Stimulated activated memory B cell treated with anti-CD40 and anti-IgM and Interleukin-4, amounts not matched to agents 10 μg/mL and 1 μg/mL and 100 μg/mL, for 72 hours (primary cell): ENCODE results near the gene GRK5.

ENCODE experiments used
- ATAC-seq: fragments of 150-1000 bp; cut with Tn5 transposase; 2 replicates; pipeline ENCODE4 v1.10.0; 2021
- H3K27ac Mint-ChIP-seq: one replicate; pipeline ENCODE4 v1.8.0; 2022; ENCODE audit warnings: mild to moderate bottlenecking, mixed read lengths
- H3K27me3 Mint-ChIP-seq: one replicate; pipeline ENCODE4 v1.8.0; 2022; ENCODE audit warnings: mixed read lengths
- H3K36me3 Mint-ChIP-seq: one replicate; pipeline ENCODE4 v1.8.0; 2022; ENCODE audit warnings: mixed read lengths
- H3K4me1 Mint-ChIP-seq: one replicate; pipeline ENCODE4 v1.8.0; 2022; ENCODE audit warnings: mixed read lengths
- H3K4me3 Mint-ChIP-seq: one replicate; pipeline ENCODE4 v1.8.0; 2022; ENCODE audit warnings: mild to moderate bottlenecking, moderate library complexity, mixed read lengths
- H3K9me3 Mint-ChIP-seq: one replicate; pipeline ENCODE4 v1.8.0; 2022; ENCODE audit warnings: mixed read lengths

Gene GRK5

DNA sequence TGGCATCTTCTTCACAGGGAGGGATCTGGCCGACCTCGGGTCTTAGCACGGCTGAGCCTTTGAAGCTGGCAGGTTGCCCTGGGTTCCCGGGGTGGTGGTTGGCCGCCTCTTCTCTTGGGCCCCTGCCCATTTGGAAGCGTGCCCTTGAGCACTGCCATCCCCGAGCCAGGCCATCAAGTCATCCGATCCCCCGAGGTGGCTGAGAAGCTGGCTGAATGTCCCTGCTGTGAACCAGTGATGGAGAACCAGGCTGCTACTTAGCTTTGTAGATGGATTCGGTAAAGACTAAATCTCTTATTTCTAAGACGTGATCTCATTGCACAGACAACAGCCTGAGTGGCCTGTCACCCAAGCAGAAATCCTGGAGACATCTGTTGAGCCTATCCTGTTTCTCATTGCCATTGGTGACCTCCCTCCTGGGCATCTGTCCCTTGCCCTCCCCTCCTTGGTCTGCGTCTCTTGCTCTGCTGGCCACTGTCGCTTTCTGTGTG lies 74.3 kb downstream of the GRK5 start:
- Mint-ChIP-seq H3K4me3 (no peak overlapping the region), H3K27ac (peak overlapping the region; percentile 63), H3K27me3 (no peaks in the 10 kb centered on the region), H3K9me3 (no peaks in the 10 kb centered on the region), H3K36me3 (peaks cover 8% of the 10 kb centered on the region), H3K4me1 (peaks cover 80% of the 10 kb centered on the region)
- no peak for ATAC-seq

DNA sequence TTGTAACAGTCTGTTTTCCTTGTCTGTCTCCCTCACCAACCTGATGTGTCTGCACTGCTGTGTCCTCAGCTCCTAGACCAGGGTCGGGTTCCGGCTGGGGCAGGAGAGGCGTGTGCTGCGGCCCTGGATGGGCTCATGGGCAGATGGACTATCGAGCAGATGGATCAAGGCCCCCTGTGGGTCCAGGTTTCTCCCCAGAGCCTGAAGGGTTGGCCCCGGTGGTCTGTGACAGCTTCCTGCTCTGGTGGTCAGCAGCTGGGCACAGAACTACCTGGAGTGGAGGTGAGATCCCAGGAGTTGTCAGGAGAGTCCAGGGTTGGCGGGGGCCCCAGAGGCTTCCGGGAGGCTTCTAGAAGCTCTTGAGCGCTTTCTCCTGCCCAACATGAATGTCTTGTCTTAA lies 75.1 kb downstream of the GRK5 start:
- no peak for ATAC-seq
- Mint-ChIP-seq H3K4me3 (no peak overlapping the region), H3K4me1 (peaks cover 88% of the 10 kb centered on the region), H3K36me3 (peaks cover 5% of the 10 kb centered on the region), H3K9me3 (no peaks in the 10 kb centered on the region), H3K27me3 (no peaks in the 10 kb centered on the region), H3K27ac (peak overlapping the region; percentile 63)

DNA sequence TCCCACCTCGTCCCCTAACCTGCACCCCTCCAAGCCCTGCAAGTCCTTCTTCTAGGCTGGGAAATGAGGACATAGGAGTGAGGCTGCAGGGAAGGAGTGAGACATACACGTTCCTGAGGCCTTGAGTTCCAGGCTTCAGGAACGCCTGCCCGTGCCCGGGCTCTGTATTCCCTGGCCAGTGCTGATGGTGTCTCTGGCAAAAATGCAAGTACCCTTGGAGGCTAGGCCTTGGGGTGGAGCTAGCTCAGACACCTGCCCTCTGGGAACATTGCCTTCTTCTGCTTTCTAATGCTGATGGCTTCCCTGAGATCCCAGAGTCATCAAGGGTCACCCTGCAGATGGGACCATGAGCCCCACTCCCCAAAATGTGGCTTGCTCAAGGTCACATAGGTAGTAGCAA lies 76.0 kb downstream of the GRK5 start:
- no peaks in the 10 kb centered on the region for H3K9me3 Mint-ChIP-seq
- peak overlapping the region; percentile 80 for H3K27ac Mint-ChIP-seq
- ATAC-seq: no peak
- no peaks in the 10 kb centered on the region for H3K27me3 Mint-ChIP-seq
- H3K36me3 Mint-ChIP-seq: no peaks in the 10 kb centered on the region
- H3K4me1 Mint-ChIP-seq: peaks cover 94% of the 10 kb centered on the region
- H3K4me3 Mint-ChIP-seq: no peak overlapping the region

DNA sequence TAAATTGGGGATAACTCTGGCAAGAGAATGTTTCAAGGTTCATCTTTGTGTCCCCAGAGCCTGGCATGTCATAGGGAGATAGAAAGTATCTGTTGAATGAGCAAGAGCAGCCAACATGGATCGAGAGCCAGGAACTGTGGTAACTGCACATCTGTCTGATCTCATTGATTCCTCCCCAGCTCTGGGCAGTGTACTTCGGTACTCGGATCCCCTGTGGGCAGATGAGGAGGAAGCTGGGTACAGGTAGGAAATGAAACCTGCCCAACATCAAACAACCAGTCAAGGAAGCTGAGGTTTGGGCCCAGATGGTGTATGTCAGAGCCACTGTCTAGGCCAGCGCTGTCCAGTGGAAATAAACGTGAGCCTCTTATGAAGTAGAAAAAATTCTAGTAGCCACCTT lies 76.4 kb downstream of the GRK5 start:
- Mint-ChIP-seq H3K4me1 (peaks cover 93% of the 10 kb centered on the region), H3K4me3 (no peak overlapping the region), H3K9me3 (no peaks in the 10 kb centered on the region), H3K36me3 (no peaks in the 10 kb centered on the region), H3K27me3 (no peaks in the 10 kb centered on the region), H3K27ac (peak overlapping the region; percentile 80)
- ATAC-seq: peak; percentile 94

DNA sequence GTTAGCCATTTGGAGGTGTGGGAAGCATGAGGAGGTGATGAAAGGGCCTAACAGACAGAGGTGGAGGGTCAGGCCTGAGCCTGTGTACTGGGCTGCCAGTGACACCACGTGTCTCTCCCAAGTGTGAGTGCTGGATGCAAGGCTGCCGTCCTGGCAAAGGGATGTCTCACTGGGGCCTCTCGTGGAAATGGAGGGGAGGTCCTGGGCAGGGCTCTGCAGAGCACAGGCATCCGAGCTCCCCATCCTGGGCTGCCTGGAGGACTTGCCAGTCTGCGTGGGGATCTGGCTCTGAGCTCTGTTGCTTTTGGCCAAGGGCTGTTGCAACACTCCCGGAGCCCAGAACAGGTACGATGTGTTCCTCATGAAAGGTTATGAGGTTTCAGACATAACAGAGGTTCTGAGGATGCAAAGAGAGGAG lies 77.3 kb downstream of the GRK5 start:
- H3K4me1 Mint-ChIP-seq: peaks cover 93% of the 10 kb centered on the region
- H3K4me3 Mint-ChIP-seq: no peak overlapping the region
- H3K27me3 Mint-ChIP-seq: no peaks in the 10 kb centered on the region
- no peak for ATAC-seq
- peak overlapping the region; percentile 80 for H3K27ac Mint-ChIP-seq
- no peaks in the 10 kb centered on the region for H3K36me3 Mint-ChIP-seq
- H3K9me3 Mint-ChIP-seq: no peaks in the 10 kb centered on the region

DNA sequence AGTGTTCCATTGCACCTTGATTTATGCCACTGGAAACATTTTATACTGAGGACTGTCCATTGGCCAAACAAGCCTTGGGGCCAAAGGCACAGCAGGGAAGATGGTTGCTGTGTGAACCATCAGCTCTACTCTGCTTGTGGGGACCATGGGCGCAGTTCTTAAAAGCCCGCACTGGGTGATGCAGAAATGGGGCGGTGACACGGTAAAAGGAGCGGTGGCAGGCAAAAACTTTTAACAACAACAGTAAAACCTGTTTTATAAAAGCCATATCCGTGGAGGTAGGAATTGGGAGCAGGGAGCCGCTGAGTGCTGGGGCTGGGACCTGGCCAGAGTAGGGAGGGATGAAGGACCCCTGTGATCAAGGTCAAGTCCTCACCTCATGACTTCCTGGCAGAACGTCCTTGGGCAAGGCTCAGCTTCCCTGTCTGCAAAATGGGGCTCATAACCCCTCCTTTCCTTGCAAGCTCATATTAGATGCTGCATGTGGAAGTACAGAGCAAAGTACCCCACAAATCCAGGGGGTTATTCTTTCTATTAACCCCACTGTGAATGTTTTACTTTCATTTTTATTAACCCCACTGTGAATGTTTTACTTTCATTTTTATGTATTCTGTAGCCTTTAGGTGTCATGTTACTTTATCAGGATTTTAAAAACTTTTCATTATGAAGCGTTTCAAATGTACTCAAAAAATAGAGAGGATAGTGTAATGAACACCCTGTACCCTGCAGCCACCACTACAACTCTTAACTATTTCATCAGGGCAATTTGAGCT lies 78.3 kb downstream of the GRK5 start:
- H3K27me3 Mint-ChIP-seq: no peaks in the 10 kb centered on the region
- peaks cover 94% of the 10 kb centered on the region for H3K4me1 Mint-ChIP-seq
- H3K36me3 Mint-ChIP-seq: no peaks in the 10 kb centered on the region
- peak overlapping the region; percentile 80 for H3K27ac Mint-ChIP-seq
- ATAC-seq: no peak
- no peak overlapping the region for H3K4me3 Mint-ChIP-seq
- no peaks in the 10 kb centered on the region for H3K9me3 Mint-ChIP-seq

DNA sequence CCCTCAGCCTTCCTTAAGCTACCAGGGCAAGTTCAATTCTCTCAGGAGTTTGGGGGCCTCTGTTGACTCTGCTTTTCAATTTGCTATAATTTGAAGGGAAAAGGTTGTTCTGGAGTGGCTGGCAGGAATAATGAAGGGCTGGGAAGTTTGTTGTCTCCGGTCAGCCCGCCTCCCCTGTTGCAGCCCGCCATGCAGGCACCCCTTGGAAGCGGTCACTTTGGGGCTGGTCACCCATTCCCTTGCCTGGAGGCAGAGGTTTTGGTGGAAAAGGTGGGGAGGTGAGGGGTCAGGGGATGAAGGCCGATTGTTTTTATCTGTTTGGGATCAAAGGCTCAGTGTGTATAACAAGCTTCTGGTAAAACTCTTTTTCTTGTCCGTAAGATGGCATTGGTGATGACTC lies 79.1 kb downstream of the GRK5 start:
- ATAC-seq: no peak
- no peaks in the 10 kb centered on the region for H3K27me3 Mint-ChIP-seq
- no peak overlapping the region for H3K4me3 Mint-ChIP-seq
- H3K36me3 Mint-ChIP-seq: no peaks in the 10 kb centered on the region
- H3K9me3 Mint-ChIP-seq: no peaks in the 10 kb centered on the region
- peaks cover 94% of the 10 kb centered on the region for H3K4me1 Mint-ChIP-seq
- peak overlapping the region; percentile 80 for H3K27ac Mint-ChIP-seq

DNA sequence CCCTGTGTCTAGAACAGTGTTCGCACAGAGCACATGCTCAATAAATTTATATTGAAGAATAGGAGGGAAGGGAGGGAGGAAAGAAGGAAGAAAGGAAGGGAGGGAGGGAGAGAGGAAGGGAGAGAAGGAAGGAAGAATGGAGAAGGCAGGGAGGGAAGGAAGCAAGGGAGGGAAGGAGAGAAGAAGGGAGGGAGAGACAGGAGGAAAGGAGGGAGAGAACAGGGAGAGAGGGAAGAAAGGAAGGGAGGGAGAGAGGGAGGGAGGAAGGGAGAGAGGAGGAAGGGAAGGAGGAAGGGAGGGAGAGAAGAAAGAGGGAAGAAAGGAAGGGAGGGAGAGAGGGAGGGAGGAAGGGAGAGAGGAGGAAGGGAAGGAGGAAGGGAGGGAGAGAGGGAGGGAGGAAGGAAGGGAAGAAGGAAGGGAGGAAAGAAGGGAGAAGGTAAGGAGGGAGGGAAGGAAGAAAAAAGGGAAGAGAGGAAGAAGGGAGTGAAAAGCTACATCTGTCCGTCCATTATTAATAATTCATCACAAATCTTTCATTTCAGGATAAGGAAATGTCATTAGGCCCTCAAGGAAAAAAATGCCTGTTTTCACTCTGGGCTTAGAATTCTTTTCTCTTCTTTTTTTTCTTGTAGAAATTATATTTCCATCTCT lies 79.7 kb downstream of the GRK5 start:
- Mint-ChIP-seq H3K4me1 (peaks cover 94% of the 10 kb centered on the region), H3K4me3 (no peak overlapping the region), H3K9me3 (peaks cover under 1% of the 10 kb centered on the region), H3K27ac (peak overlapping the region; percentile 80), H3K27me3 (no peaks in the 10 kb centered on the region), H3K36me3 (no peaks in the 10 kb centered on the region)
- no peak for ATAC-seq

DNA sequence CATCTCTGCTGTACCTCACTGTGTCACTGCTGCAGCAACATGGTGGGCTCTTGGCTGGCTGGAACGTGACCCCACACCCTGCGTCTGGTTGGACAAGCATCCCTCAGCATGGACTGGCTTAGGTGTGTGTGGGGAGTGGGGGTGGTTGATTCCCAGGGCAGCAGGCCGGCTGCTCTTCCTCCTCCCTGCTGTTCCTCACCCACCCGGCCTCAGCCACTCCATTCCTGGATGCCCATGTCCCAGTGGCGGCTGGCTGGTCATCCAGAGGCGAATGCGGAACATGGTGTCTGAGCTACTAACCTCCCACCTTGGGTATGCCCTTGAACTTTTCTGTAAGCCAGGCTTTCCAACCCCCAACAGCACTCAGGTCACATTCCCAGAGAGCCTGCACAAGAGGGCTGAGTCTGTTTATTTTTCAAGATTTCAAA lies 81.2 kb downstream of the GRK5 start:
- H3K27me3 Mint-ChIP-seq: no peaks in the 10 kb centered on the region
- ATAC-seq: no peak
- peak overlapping the region; percentile 20 for H3K27ac Mint-ChIP-seq
- no peak overlapping the region for H3K4me3 Mint-ChIP-seq
- H3K9me3 Mint-ChIP-seq: peaks cover 3% of the 10 kb centered on the region
- no peaks in the 10 kb centered on the region for H3K36me3 Mint-ChIP-seq
- H3K4me1 Mint-ChIP-seq: peaks cover 96% of the 10 kb centered on the region

DNA sequence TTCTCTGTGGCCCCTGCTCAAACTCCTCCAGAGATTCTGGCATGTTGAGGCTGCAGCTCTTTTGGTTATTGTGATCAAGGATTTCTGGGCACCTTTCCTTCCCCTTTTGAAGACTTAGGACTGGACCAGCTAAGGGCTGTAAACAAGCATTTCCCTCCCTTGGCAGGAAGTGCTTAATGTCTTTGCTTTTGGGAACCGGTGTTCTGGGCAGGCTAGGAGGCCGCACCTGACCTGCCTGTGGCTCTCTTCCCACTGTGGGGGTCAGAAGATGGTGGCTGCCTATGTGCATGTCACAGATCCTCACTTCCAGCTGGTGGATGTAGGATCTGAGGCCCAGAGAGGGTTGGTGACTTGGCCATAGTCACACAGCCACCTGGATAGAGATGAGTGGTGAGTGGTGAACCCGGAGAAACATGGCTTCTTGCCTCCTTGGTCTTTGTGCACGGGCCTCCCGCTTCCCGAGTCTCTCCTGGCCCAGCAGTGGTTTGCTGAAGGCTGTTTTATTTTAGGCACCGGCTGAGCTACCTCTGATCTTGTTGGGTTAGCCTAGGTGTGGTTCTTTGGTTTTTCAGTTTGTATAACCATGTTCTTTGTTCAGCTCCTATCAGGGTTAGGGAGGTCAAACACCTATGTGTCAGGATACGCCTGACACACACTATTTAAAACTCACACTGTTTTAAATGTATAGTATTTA lies 82.0 kb downstream of the GRK5 start:
- no peak for ATAC-seq
- peaks cover 88% of the 10 kb centered on the region for H3K4me1 Mint-ChIP-seq
- H3K36me3 Mint-ChIP-seq: no peaks in the 10 kb centered on the region
- H3K27me3 Mint-ChIP-seq: no peaks in the 10 kb centered on the region
- peaks cover 3% of the 10 kb centered on the region for H3K9me3 Mint-ChIP-seq
- H3K27ac Mint-ChIP-seq: peak overlapping the region; percentile 20
- no peak overlapping the region for H3K4me3 Mint-ChIP-seq

DNA sequence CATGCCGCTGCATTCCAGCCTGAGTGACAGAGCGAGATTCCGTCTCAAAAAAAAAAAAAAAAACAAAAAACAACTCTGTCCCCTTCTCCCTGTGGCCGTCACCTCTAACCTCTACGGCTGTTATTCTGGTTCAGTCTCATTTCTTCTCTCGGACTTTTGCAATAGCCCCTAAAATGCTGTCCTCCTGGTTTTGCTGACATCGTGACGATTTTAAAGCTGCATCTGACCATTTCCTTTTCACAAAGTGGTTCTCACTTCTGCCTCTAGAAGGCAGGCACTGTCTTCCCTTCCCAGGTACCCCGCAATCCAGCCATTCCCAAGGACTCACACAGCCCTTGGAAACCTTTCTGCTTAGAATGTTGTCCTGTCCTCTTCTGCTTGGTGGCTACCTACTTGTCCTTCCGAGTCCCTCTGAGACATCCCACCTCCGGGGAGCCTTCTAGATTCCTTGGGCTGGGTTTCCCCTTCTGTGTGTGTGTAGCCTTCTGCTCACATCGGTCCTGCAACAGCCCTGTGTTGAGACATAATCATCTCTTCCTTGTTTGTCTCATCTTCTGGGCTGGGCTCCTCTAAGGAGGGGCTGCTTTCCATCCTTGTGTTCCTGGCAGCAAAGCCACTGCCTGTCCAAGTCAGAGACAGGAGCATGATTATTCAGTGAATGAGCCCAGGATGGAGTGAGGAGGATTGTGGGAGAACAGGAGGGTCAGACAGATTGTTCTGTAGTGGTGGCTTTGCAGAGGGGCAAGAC lies 83.1 kb downstream of the GRK5 start:
- ATAC-seq: no peak
- H3K27ac Mint-ChIP-seq: peak overlapping the region; percentile 20
- no peak overlapping the region for H3K4me3 Mint-ChIP-seq
- no peaks in the 10 kb centered on the region for H3K27me3 Mint-ChIP-seq
- H3K36me3 Mint-ChIP-seq: no peaks in the 10 kb centered on the region
- H3K9me3 Mint-ChIP-seq: peaks cover 3% of the 10 kb centered on the region
- H3K4me1 Mint-ChIP-seq: peaks cover 77% of the 10 kb centered on the region

DNA sequence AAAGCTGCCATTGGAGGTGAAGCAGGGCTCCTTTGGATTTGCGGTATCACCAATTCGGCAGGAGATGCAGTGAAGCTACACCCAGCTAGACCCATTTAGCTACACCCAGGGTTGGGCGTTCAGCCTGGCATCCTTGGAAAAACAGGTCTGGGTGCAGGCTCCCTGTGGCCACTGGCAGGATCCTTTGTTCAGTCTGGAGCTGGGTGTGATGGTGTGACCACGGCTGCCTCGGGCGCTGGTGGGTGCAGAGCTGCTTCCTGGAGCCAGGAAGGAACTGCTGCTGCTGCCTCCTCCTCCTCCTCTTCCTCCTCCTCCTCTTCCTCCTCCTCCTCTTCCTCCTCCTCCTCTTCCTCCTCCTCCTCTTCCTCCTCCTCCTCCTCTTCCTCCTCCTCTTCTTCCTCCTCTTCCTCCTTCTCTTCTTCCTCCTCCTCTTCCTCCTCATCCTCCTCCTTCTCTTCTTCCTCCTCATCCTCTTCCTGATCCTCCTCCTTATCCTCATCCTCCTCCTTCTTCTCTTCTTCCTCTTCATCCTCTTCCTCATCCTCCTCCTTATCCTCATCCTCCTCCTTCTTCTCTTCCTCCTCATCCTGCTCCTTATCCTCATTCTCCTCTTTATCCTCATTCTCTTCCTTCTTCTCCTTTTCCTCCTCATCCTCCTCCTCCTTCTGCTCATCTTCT lies 84.0 kb downstream of the GRK5 start:
- H3K36me3 Mint-ChIP-seq: peaks cover 4% of the 10 kb centered on the region
- H3K4me3 Mint-ChIP-seq: peak overlapping the region; percentile 3
- H3K27me3 Mint-ChIP-seq: no peaks in the 10 kb centered on the region
- peaks cover 68% of the 10 kb centered on the region for H3K4me1 Mint-ChIP-seq
- no peak for ATAC-seq
- H3K9me3 Mint-ChIP-seq: peaks cover 3% of the 10 kb centered on the region
- peak overlapping the region; percentile 86 for H3K27ac Mint-ChIP-seq

DNA sequence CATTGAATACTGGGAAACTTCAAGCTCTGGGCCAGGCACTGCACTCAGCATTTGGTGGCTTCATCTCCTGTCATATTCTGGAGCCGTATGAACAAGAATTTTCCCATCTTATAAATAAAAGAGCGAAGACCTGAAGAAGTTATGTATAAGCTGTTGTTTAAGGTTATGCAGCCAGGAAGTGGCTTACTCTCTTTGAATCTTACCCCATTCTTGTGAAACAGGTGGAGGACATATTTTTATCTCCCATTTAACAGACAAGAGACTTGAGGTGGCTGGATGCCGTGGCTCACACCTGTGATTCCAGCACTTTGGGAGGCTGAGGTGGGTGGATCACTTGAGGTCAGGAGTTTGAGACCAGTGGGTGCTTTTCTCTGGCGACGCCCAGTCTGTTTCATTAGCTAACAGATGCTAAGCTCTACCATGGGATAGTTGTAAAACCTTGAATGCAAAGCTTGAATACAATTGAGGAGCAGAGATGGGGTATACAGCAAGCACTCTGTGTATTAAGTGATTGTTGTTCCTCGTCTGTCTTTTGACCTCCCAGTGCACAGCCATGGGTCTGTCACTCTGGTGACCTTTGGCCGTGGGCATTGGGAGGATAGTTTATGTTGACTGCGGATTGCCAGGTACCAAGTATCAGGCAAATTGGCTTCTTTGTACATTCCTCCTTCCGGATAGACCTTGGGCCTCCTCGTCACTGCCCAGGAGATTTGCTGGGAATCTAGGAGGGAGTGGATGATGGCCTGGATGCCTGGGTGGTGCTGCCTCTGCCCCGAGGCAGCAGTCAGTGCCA lies 85.8 kb downstream of the GRK5 start:
- H3K27ac Mint-ChIP-seq: peak overlapping the region; percentile 86
- H3K4me3 Mint-ChIP-seq: no peak overlapping the region
- peaks cover 20% of the 10 kb centered on the region for H3K36me3 Mint-ChIP-seq
- no peaks in the 10 kb centered on the region for H3K27me3 Mint-ChIP-seq
- no peak for ATAC-seq
- peaks cover 50% of the 10 kb centered on the region for H3K4me1 Mint-ChIP-seq
- peaks cover 5% of the 10 kb centered on the region for H3K9me3 Mint-ChIP-seq

DNA sequence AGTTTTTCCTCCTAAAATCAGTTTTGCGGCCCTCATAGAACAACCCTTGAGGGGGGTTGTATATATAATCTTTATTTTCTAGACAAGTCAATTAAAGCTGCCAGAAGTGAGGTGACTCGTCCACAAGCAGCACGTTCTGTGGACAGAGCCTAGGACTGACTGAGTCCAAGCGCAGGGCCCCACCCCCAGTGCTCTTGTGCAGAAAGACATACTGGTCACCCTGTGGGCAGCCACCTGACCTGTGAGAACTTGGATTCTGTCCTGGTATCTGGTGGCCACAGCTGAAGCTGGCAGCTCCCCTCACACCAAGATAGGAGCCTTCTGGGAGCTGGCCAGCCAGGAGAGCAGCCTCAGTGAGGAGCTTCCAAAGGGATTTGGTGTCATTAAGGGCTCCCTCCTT lies 89.3 kb downstream of the GRK5 start:
- Mint-ChIP-seq H3K27ac (no peak overlapping the region), H3K9me3 (peaks cover 5% of the 10 kb centered on the region), H3K4me1 (peaks cover 50% of the 10 kb centered on the region), H3K36me3 (peaks cover 27% of the 10 kb centered on the region), H3K4me3 (no peak overlapping the region), H3K27me3 (no peaks in the 10 kb centered on the region)
- no peak for ATAC-seq
